ENCODE data around the gene TIMM8B. TPM values are rescaled to one million over a fixed set of nuclear protein-coding genes. Genes with fewer than 3 reads are reported as not detected.
A peak's percentile ranks its signal among the peaks of the same experiment; 100 is the strongest.
"Not testable (repeated sequence)": the region's sequence is repeated elsewhere in the genome, so short reads cannot be mapped to it uniquely, and the experiment has no call there.

TIMM8B gene
- total RNA-seq, 1 experiment from 2014 or later: 62.1 TPM

DNA sequence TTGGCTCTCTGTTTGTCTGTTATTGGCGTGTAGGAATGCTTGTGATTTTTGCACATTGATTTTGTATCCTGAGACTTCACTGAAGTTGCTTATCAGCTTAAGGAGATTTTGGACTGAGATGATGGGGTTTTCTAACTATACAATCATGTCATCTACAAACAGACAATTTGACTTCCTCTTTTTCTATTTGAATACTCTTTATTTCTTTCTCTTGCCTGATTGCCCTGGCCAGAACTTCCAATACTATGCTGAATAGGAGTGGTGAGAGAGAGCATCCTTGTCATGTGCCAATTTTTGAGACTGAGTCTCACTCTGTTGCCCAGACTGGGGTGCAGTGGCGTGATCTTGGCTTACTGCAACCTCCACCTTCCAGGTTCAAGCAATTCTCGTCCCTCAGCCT is 38.3 kb downstream of the TIMM8B start:
- POLR2A ChIA-PET; H3K9me3 ChIP-seq (ENCODE audit: control insufficient read depth in 1 of 2, insufficient read depth in 1 of 2, low read depth in 1 of 2, low read length in 2 of 2); H3K27me3 ChIP-seq (ENCODE audit: insufficient read depth, low read length); ATAC-seq; intact Hi-C loops (cut with micrococcal nuclease); CTCF ChIA-PET; H3K9ac ChIP-seq (ENCODE audit: low read length); H3K4me3 ChIP-seq (replicated peaks in 1 of 2; ENCODE audit: low read depth in 1 of 2, low read length in 2 of 2); H2AFZ ChIP-seq (ENCODE audit: low read depth, low read length, poor library complexity, severe bottlenecking); H4K20me1 ChIP-seq (ENCODE audit: insufficient read depth); RAD21 ChIA-PET (ENCODE audit: low non-redundant PET in 1 of 2, low total read pairs in 2 of 2, uncharacterized antibody in 2 of 2, unreplicated experiment in 2 of 2); DNase-seq (ENCODE audit: low read depth, low spot score); BruUV-seq (replicated peaks); H3K9me2 ChIP-seq (ENCODE audit: insufficient read depth): not testable (repeated sequence)
- Histone ChIP-seq H3K4me1 (ENCODE audit: control insufficient read depth in 1 of 2, insufficient read depth in 2 of 2, low read length in 2 of 2) (peaks cover 7 to 27% of the 10 kb centered on the region in 2 experiments; a peak in 3 of 4 replicates), H3K36me3 (ENCODE audit: control insufficient read depth in 1 of 2, insufficient read depth in 2 of 2, low read length in 2 of 2) (peaks cover 34 to 35% of the 10 kb centered on the region in 2 experiments; a peak in 2 of 4 replicates), H3K79me2 (ENCODE audit: insufficient read depth, low read length) (peaks cover 31% of the 10 kb centered on the region), H3K27ac (ENCODE audit: low read depth, low read length) (peak overlapping the region; percentile 41), H3K4me2 (ENCODE audit: low read length) (peak overlapping the region; percentile 52)

DNA sequence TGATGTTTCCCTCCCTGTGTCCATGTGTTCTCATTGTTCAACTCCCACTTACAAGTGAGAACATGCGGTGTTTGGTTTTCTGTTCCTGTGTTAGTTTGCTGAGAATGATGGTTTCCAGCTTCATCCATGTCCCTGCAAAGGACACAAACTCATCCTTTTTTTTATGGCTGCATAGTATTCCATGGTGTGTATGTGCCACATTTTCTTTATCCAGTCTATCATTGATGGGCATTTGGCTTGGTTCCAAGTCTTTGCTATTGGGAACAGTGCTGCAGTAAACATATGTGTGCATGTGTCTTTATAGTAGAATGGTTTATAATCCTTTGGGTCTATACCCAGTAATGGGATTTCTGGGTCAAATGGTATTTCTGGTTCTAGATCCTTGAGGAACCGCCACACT is 39.9 kb downstream of the TIMM8B start:
- RAD21 ChIA-PET (ENCODE audit: low non-redundant PET in 1 of 2, low total read pairs in 2 of 2, uncharacterized antibody in 2 of 2, unreplicated experiment in 2 of 2); POLR2A ChIA-PET: not testable (repeated sequence)

GRCh38 chr11:112044961-112045360 is 41.6 kb downstream of the TIMM8B start:
- Histone ChIP-seq H3K79me2 (ENCODE audit: insufficient read depth, low read length) (peaks cover 33% of the 10 kb centered on the region), H3K27ac (ENCODE audit: low read depth, low read length) (no peak overlapping the region), H3K9me2 (ENCODE audit: insufficient read depth) (no peaks in the 10 kb centered on the region), H4K20me1 (ENCODE audit: insufficient read depth) (no peaks in the 10 kb centered on the region; the same call in 1 of the 2 replicates), H3K27me3 (ENCODE audit: insufficient read depth, low read length) (no peaks in the 10 kb centered on the region), H3K36me3 (ENCODE audit: control insufficient read depth in 1 of 2, insufficient read depth in 2 of 2, low read length in 2 of 2) (peaks cover 13 to 24% of the 10 kb centered on the region in 2 experiments; a peak in 3 of 4 replicates), H3K9ac (ENCODE audit: low read length) (no peak overlapping the region), H3K4me3 (replicated peaks in 1 of 2; ENCODE audit: low read depth in 1 of 2, low read length in 2 of 2) (no peak overlapping the region), H2AFZ (ENCODE audit: low read depth, low read length, poor library complexity, severe bottlenecking) (no peak overlapping the region), H3K4me2 (ENCODE audit: low read length) (no peak overlapping the region), H3K4me1 (ENCODE audit: control insufficient read depth in 1 of 2, insufficient read depth in 2 of 2, low read length in 2 of 2) (peaks cover 24 to 52% of the 10 kb centered on the region in 2 experiments), H3K9me3 (ENCODE audit: control insufficient read depth in 1 of 2, insufficient read depth in 1 of 2, low read depth in 1 of 2, low read length in 2 of 2) (no peaks in the 10 kb centered on the region)
- ChIA-PET RAD21 (ENCODE audit: low non-redundant PET in 1 of 2, low total read pairs in 2 of 2, uncharacterized antibody in 2 of 2, unreplicated experiment in 2 of 2) (no interaction called here), POLR2A (no interaction called here), CTCF (no interaction called here)
- DNase-seq (ENCODE audit: low read depth, low spot score): no peak
- ATAC-seq: no peak
- no TSS peak for BruUV-seq (replicated peaks)
- intact Hi-C loops (cut with micrococcal nuclease): no loop called here
- TF ChIP-seq RAD21 (IDR thresholded peaks at IDR 0.05; ENCODE audit: low read depth) (no peak), EGR1 (IDR thresholded peaks at IDR 0.05; ENCODE audit: low read depth) (no peak), REST (IDR thresholded peaks at IDR 0.05; ENCODE audit: low read depth) (no peak), TCF7L2 (IDR thresholded peaks at IDR 0.05; ENCODE audit: borderline replicate concordance, extremely low read depth, insufficient read depth, insufficient read length) (no peak), SRF (IDR thresholded peaks at IDR 0.05; ENCODE audit: low read depth) (no peak), CBX3 (IDR thresholded peaks at IDR 0.05; ENCODE audit: low read depth) (no peak)
- TF ChIP-seq, protein P1, sequence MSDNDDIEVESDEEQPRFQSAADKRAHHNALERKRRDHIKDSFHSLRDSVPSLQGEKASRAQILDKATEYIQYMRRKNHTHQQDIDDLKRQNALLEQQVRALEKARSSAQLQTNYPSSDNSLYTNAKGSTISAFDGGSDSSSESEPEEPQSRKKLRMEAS (IDR thresholded peaks at IDR 0.05): no peak

More for the DNA sequence above, 39.9 kb downstream of the TIMM8B start:
- H3K9me2 ChIP-seq (ENCODE audit: insufficient read depth); CTCF ChIA-PET; H4K20me1 ChIP-seq (ENCODE audit: insufficient read depth); H2AFZ ChIP-seq (ENCODE audit: low read depth, low read length, poor library complexity, severe bottlenecking); BruUV-seq (replicated peaks); H3K4me3 ChIP-seq (replicated peaks in 1 of 2; ENCODE audit: low read depth in 1 of 2, low read length in 2 of 2); ATAC-seq; H3K27ac ChIP-seq (ENCODE audit: low read depth, low read length); H3K4me2 ChIP-seq (ENCODE audit: low read length); H3K9ac ChIP-seq (ENCODE audit: low read length); intact Hi-C loops (cut with micrococcal nuclease); H3K9me3 ChIP-seq (ENCODE audit: control insufficient read depth in 1 of 2, insufficient read depth in 1 of 2, low read depth in 1 of 2, low read length in 2 of 2); DNase-seq (ENCODE audit: low read depth, low spot score); H3K27me3 ChIP-seq (ENCODE audit: insufficient read depth, low read length): not testable (repeated sequence)
- Histone ChIP-seq H3K4me1 (ENCODE audit: control insufficient read depth in 1 of 2, insufficient read depth in 2 of 2, low read length in 2 of 2) (peaks cover 21 to 43% of the 10 kb centered on the region in 2 experiments), H3K36me3 (ENCODE audit: control insufficient read depth in 1 of 2, insufficient read depth in 2 of 2, low read length in 2 of 2) (peaks cover 22 to 26% of the 10 kb centered on the region in 2 experiments; a peak in 2 of 4 replicates), H3K79me2 (ENCODE audit: insufficient read depth, low read length) (peaks cover 36% of the 10 kb centered on the region)

Measured in HCT116 (cell line).